ENCODE data around the gene ASAH2.
"Not testable (repeated sequence)": the region's sequence is repeated elsewhere in the genome, so short reads cannot be mapped to it uniquely, and the experiment has no call there.

ASAH2 gene

DNA sequence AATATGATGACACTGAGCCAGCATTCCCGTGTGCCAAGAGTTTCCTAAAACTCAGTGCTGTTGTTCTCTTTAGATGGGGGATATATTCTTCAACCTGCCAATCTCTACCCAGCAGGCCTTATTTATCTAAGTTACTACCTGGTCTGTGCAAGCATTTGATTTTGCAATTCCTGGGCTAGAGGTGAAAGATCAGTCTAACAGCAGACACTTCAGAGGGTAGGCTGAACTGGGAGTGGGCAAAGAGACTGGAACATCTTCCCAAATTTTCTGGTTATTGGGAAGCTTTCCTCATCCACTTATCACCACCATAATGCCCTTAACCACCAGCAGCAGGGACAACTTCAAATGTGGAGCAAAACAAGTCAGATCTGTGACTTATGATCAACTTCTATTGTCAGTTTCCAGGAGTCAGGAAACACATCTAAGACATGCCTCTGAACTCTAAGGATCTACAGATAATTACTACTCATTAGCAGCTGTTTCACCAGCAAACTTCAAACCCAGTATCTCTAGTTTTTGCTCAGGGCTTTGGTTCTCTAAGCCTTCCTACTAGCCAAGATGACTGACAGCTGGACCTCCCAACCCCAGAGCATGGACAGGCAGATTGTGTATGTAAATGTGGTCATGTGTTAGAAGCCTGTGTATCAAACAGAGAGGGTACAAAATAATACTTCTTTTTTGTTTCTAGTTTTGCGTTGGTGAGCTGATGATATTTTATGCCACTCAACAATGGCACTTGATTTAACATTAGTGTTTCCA, 1.0 kb downstream of the ASAH2 start:
- no peak for DNase-seq (ENCODE audit: low read depth)
- H3K4me3 ChIP-seq (ENCODE audit: low read depth, low read length): no peak overlapping the region
- TF ChIP-seq CTCF (IDR thresholded peaks at IDR 0.05; ENCODE audit: low read depth, low read length, missing control alignments): no peak

GRCh38 chr10:50248598-50248997, 2.7 kb downstream of the ASAH2 start:
- no peak for TF ChIP-seq CTCF (IDR thresholded peaks at IDR 0.05; ENCODE audit: low read depth, low read length, missing control alignments)
- DNase-seq (ENCODE audit: low read depth): no peak
- H3K4me3 ChIP-seq (ENCODE audit: low read depth, low read length): no peak overlapping the region

GRCh38 chr10:50248062-50248461, 3.3 kb downstream of the ASAH2 start:
- no peak overlapping the region for H3K4me3 ChIP-seq (ENCODE audit: low read depth, low read length)
- no peak for DNase-seq (ENCODE audit: low read depth)
- no peak for TF ChIP-seq CTCF (IDR thresholded peaks at IDR 0.05; ENCODE audit: low read depth, low read length, missing control alignments)

- TF ChIP-seq CTCF (IDR thresholded peaks at IDR 0.05; ENCODE audit: low read depth, low read length, missing control alignments): no peak
- DNase-seq (ENCODE audit: low read depth): no peak
- H3K4me3 ChIP-seq (ENCODE audit: low read depth, low read length): no peak overlapping the region
Measured at GRCh38 chr10:50244201-50244600, 7.1 kb downstream of the ASAH2 start.

GRCh38 chr10:50242777-50243176, 8.5 kb downstream of the ASAH2 start:
- TF ChIP-seq CTCF (IDR thresholded peaks at IDR 0.05; ENCODE audit: low read depth, low read length, missing control alignments): no peak
- no peak overlapping the region for H3K4me3 ChIP-seq (ENCODE audit: low read depth, low read length)
- no peak for DNase-seq (ENCODE audit: low read depth)

- DNase-seq (ENCODE audit: low read depth); H3K4me3 ChIP-seq (ENCODE audit: low read depth, low read length): not testable (repeated sequence)
Measured at GRCh38 chr10:50241478-50241877, 9.8 kb downstream of the ASAH2 start.

DNA sequence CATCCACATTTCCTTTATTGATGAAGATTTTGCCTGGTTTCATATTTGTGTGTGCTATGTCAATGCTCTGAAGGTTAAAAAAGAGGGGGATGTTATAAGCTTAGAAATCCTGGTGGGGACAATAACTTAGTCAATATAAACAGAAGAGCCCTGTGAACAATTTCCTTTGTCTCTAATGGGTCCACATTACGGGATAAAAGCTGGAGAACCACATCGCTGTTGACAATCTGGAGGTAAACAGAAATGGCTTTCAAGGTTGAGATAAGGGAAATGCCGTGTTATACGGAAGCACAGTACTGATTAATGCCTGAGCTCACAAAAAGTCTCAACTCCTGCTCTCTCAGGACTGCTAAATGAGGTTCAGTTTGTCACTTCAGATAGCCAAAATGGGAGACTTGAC, 16.8 kb downstream of the ASAH2 start:
- TF ChIP-seq CTCF (IDR thresholded peaks at IDR 0.05; ENCODE audit: low read depth, low read length, missing control alignments): no peak
- H3K4me3 ChIP-seq (ENCODE audit: low read depth, low read length): no peak overlapping the region
- DNase-seq (ENCODE audit: low read depth): no peak

Measured in GM12864 (cell line).